Aorta (tissue), 5 donors: Measurements from ENCODE around the gene NBAS. TPM values are rescaled to one million over a fixed set of nuclear protein-coding genes. Genes with fewer than 3 reads are reported as not detected.

Source experiments
- ATAC-seq: fragments of 200-7000 bp; cut with Tn5 transposase; one replicate; pipeline ENCODE4 v1.9.1; 2022; ENCODE audit warnings: moderate library complexity; ENCODE audit not compliant: low FRiP score
- DNase-seq, 2 donors: peaks; one replicate each; pipeline ENCODE4 v3.0.0-alpha.2; 2020
- H3K27ac ChIP-seq, 2 donors: one replicate each; pipeline ENCODE4 v1.5.1; 2013; ENCODE audit warnings: low read length in 2 of 2, mild to moderate bottlenecking in 2 of 2, moderate library complexity in 2 of 2, control low read depth in 1 of 2, inconsistent platforms in 1 of 2, low read depth in 1 of 2
- H3K27me3 ChIP-seq, 2 donors: one replicate each; pipeline ENCODE4 v1.6.1; 2013; ENCODE audit warnings: control low read depth in 1 of 2, low read length in 1 of 2, mild to moderate bottlenecking in 1 of 2, moderate library complexity in 1 of 2; ENCODE audit not compliant: insufficient read depth in 2 of 2, control insufficient read depth in 1 of 2
- H3K36me3 ChIP-seq, 2 donors: one replicate each; pipeline ENCODE4 v1.6.1; 2013; ENCODE audit warnings: control low read depth in 1 of 2, low read length in 1 of 2, mild to moderate bottlenecking in 1 of 2; ENCODE audit not compliant: insufficient read depth in 2 of 2, control insufficient read depth in 1 of 2
- H3K4me1 ChIP-seq, 2 donors: one replicate each; pipeline ENCODE4 v1.6.1; 2013; ENCODE audit warnings: low read length in 2 of 2, control low read depth in 1 of 2, mild to moderate bottlenecking in 1 of 2, moderate library complexity in 1 of 2; ENCODE audit not compliant: insufficient read depth in 2 of 2, control insufficient read depth in 1 of 2
- H3K4me3 ChIP-seq, 2 donors: one replicate each; pipeline ENCODE4 v1.5.1; 2013; ENCODE audit warnings: low read length in 2 of 2, control low read depth in 1 of 2, mild to moderate bottlenecking in 1 of 2
- H3K9me3 ChIP-seq: one replicate; pipeline ENCODE4 v1.6.1; 2013; ENCODE audit warnings: mild to moderate bottlenecking, low read length; ENCODE audit not compliant: control insufficient read depth
- WGBS, 2 donors: extraction: QIAGEN DNeasy Blood & Tissue Kit; methylation state at CpG; one replicate each; pipeline ENCODE4 v1.1.7; 2013; 5-methylcytosine and 5-hydroxymethylcytosine counted together
- intact Hi-C, 2 donors: fragments of 100-400 bp; cut with DNase I; formaldehyde crosslinking; loops; one replicate each; pipeline versions ENCODE4 v1.14.2 to v1.15.0; 2022
- polyA plus RNA-seq, 2 donors: library from polyadenylated mRNA; stranded (reverse); fragments of 200-250 nt; gene quantifications; one replicate each; pipeline ENCODE4 v1.2.3, GENCODE V29; 2013
- total RNA-seq, 2 donors: library from RNA; stranded (reverse); fragmentation: NEBNext Ultra II Directional; extraction: Animal tissue kit (Norgen Biotek cat#: 25700); gene quantifications; one replicate each; pipeline ENCODE4 v1.2.1, GENCODE V29; 2021
- donor health status: healthy with polysubstance abuse.
- donor health status: Bipolar disorder and iron deficiency.
- donor health status: DM: no; HTN: no; CAD: no.
- donor health status: DM: no; HTN: no; CAD: no.
- donor health status: DM: yes; HTN: yes; CAD: no.

The NBAS gene
- total and polyA plus RNA-seq, 4 donors = 7.4 to 46.0 (median 33.7) TPM

GRCh38 chr2:15136639-15137038 is 424.5 kb downstream of the NBAS start:
- ATAC-seq = no peak
- WGBS, 2 donors = 91 to 92% methylated on average over 6 of the region's 6 CpGs
- Histone ChIP-seq H3K27me3 (no peaks in the 10 kb centered on the region), H3K4me1 (no peaks in the 10 kb centered on the region), H3K9me3 (peaks cover 4% of the 10 kb centered on the region), H3K27ac (no peak overlapping the region), H3K36me3 (no peaks in the 10 kb centered on the region), H3K4me3 (no peak overlapping the region)
- DNase-seq = no peak
- intact Hi-C loops = no loop called here

GRCh38 chr2:15134957-15135356 is 426.2 kb downstream of the NBAS start:
- peaks cover 1% of the 10 kb centered on the region for H3K9me3 ChIP-seq
- WGBS, 2 donors = 96 to 97% methylated on average over 3 of the region's 3 CpGs
- DNase-seq (no peak), ATAC-seq (no peak)
- H3K36me3 ChIP-seq = no peaks in the 10 kb centered on the region
- H3K4me1 ChIP-seq = no peaks in the 10 kb centered on the region
- intact Hi-C loops = no loop called here
- H3K27ac ChIP-seq = no peak overlapping the region
- no peaks in the 10 kb centered on the region for H3K27me3 ChIP-seq
- no peak overlapping the region for H3K4me3 ChIP-seq

- Histone ChIP-seq H3K36me3 (no peaks in the 10 kb centered on the region), H3K27ac (no peak overlapping the region), H3K4me1 (no peaks in the 10 kb centered on the region), H3K4me3 (no peak overlapping the region), H3K27me3 (no peaks in the 10 kb centered on the region), H3K9me3 (no peaks in the 10 kb centered on the region)
- DNase-seq (no peak), ATAC-seq (no peak)
- intact Hi-C loops = no loop called here
These were observed 427.7 kb downstream of the NBAS start for GRCh38 chr2:15133461-15133860.

- Histone ChIP-seq H3K36me3 (no peaks in the 10 kb centered on the region), H3K4me1 (no peaks in the 10 kb centered on the region), H3K4me3 (no peak overlapping the region), H3K27me3 (no peaks in the 10 kb centered on the region), H3K9me3 (peaks cover 3% of the 10 kb centered on the region), H3K27ac (no peak overlapping the region)
- intact Hi-C loops = no loop called here
- ATAC-seq (no peak), DNase-seq (no peak)
- 72 to 80% methylated on average over 10 of the region's 10 CpGs for WGBS, 2 donors
These were observed 432.3 kb downstream of the NBAS start for GRCh38 chr2:15128846-15129245.

GRCh38 chr2:15127876-15128275 is 433.3 kb downstream of the NBAS start:
- no peak for ATAC-seq
- Histone ChIP-seq H3K27me3 (no peaks in the 10 kb centered on the region), H3K36me3 (no peaks in the 10 kb centered on the region), H3K27ac (no peak overlapping the region), H3K9me3 (peaks cover 3% of the 10 kb centered on the region), H3K4me1 (no peaks in the 10 kb centered on the region), H3K4me3 (no peak overlapping the region)
- intact Hi-C loops = no loop called here
- 94 to 95% methylated on average over 3 of the region's 3 CpGs for WGBS, 2 donors
- no peak for DNase-seq

- no peaks in the 10 kb centered on the region for H3K27me3 ChIP-seq
- ATAC-seq (no peak), DNase-seq (no peak)
- no peak overlapping the region for H3K27ac ChIP-seq
- peaks cover 3% of the 10 kb centered on the region for H3K9me3 ChIP-seq
- H3K36me3 ChIP-seq = no peaks in the 10 kb centered on the region
- 77 to 84% methylated on average over 4 of the region's 4 CpGs for WGBS, 2 donors
- intact Hi-C loops = no loop called here
- no peaks in the 10 kb centered on the region for H3K4me1 ChIP-seq
- H3K4me3 ChIP-seq = no peak overlapping the region
These were observed 433.8 kb downstream of the NBAS start for GRCh38 chr2:15127301-15127700.

GRCh38 chr2:15126373-15126772 is 434.8 kb downstream of the NBAS start:
- no peaks in the 10 kb centered on the region for H3K36me3 ChIP-seq
- no peak overlapping the region for H3K27ac ChIP-seq
- DNase-seq (no peak), ATAC-seq (no peak)
- H3K4me1 ChIP-seq = no peaks in the 10 kb centered on the region
- intact Hi-C loops = no loop called here
- peaks cover 3% of the 10 kb centered on the region for H3K9me3 ChIP-seq
- 94 to 95% methylated on average over 1 of the region's 1 CpG for WGBS, 2 donors
- no peaks in the 10 kb centered on the region for H3K27me3 ChIP-seq
- H3K4me3 ChIP-seq = no peak overlapping the region

GRCh38 chr2:15122915-15123314 is 438.2 kb downstream of the NBAS start:
- H3K9me3 ChIP-seq = peaks cover 3% of the 10 kb centered on the region
- WGBS, 2 donors = 48 to 56% methylated on average over 2 of the region's 2 CpGs
- H3K27me3 ChIP-seq = no peaks in the 10 kb centered on the region
- ATAC-seq (no peak), DNase-seq (no peak)
- no peaks in the 10 kb centered on the region for H3K36me3 ChIP-seq
- intact Hi-C loops = no loop called here
- no peak overlapping the region for H3K4me3 ChIP-seq
- H3K27ac ChIP-seq = no peak overlapping the region
- H3K4me1 ChIP-seq = no peaks in the 10 kb centered on the region

GRCh38 chr2:15120631-15121030 is 440.5 kb downstream of the NBAS start:
- Histone ChIP-seq H3K27me3 (no peaks in the 10 kb centered on the region), H3K4me1 (no peaks in the 10 kb centered on the region), H3K4me3 (no peak overlapping the region), H3K36me3 (no peaks in the 10 kb centered on the region), H3K27ac (no peak overlapping the region), H3K9me3 (peaks cover 1% of the 10 kb centered on the region)
- WGBS, 2 donors = 35 to 50% methylated on average over 6 of the region's 6 CpGs
- intact Hi-C loops = no loop called here
- ATAC-seq = no peak
- no peak for DNase-seq
